ENCODE results near the gene ZBP1.

GRCh38 chr20:57625181-57625958 is 5.1 kb upstream of the ZBP1 start:
- TF ChIP-seq POLR2A (IDR thresholded peaks at IDR 0.05) (no peak), CTCF (IDR thresholded peaks at IDR 0.05) (no peak)
